H54 (cell line): ENCODE data around the gene ZNF133.
"Not testable (repeated sequence)": the region's sequence is repeated elsewhere in the genome, so short reads cannot be mapped to it uniquely, and the experiment has no call there.

Experiments
- DNase-seq: peaks from one replicate; pipeline ENCODE4 v3.0.0; 2011; ENCODE audit warnings: low spot score, mixed read lengths; ENCODE audit not compliant: insufficient read length
- FAIRE-seq: peaks from 3 replicates; lab custom pipeline; 2011; peaks lifted over from hg19 to GRCh38; lab: Jason Lieb, UNC
- POLR2A ChIP-seq: IDR thresholded peaks from 2 replicates; pipeline ENCODE4 v1.6.1; 2011; ENCODE audit warnings: low read depth, mild to moderate bottlenecking, low read length

The ZNF133 gene

GRCh38 chr20:18310051-18310450 lies 21.7 kb downstream of the ZNF133 start:
- TF ChIP-seq POLR2A = no peak
- FAIRE-seq (no peak), DNase-seq (no peak)

DNA sequence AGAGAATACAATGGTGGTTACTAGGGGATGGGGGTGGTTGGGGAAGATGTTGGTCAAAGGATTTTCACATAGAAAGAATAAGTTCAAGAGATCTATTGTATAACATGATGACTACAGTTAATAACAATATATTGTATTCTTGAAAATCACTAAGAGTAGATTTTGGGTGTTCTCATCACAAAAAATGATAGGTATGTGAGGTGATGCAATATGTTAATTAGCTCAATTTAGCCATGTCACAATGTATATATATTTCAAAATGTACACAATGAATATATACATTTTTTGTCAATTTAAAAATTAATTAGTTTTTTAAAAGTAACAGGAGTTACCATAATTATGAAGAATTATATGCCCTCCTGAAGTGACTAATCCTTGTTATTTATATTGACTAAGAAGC lies 22.3 kb downstream of the ZNF133 start:
- no peak for DNase-seq
- no peak for FAIRE-seq
- no peak for TF ChIP-seq POLR2A

GRCh38 chr20:18312723-18313122 lies 24.4 kb downstream of the ZNF133 start:
- FAIRE-seq = no peak
- DNase-seq = no peak
- TF ChIP-seq POLR2A = no peak

DNA sequence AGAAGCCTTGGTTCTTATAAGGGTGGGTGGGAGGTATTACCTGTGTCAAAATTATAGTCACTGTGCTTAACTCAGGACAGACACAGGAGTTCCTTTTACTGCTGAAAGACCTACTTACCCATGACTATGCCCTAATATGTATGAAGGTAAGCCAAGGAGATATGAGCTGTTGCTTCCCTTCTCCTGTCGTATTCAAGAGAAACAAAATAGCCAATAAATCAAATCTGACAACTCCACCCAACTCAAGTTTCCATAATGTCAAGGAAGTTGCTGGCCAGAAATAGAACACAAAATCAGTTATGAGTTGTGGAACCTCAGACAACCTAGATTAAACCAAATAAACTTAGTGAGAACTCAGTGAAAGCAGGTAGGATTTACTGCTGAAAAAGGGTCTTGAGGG lies 25.1 kb downstream of the ZNF133 start:
- TF ChIP-seq POLR2A = no peak
- FAIRE-seq (no peak), DNase-seq (no peak)

GRCh38 chr20:18314786-18315406 lies 26.6 kb downstream of the ZNF133 start:
- FAIRE-seq (peak; percentile 81), DNase-seq (peak; percentile 72)
- TF ChIP-seq POLR2A = no peak

- no peak for DNase-seq
- no peak for TF ChIP-seq POLR2A
- FAIRE-seq = no peak
Measured at GRCh38 chr20:18316166-18316565, 27.8 kb downstream of the ZNF133 start.

GRCh38 chr20:18321316-18321715 lies 33.0 kb downstream of the ZNF133 start:
- FAIRE-seq (no peak), DNase-seq (no peak)
- no peak for TF ChIP-seq POLR2A

- DNase-seq (no peak), FAIRE-seq (no peak)
- no peak for TF ChIP-seq POLR2A
Measured at GRCh38 chr20:18321976-18322950, 33.9 kb downstream of the ZNF133 start.

- FAIRE-seq (no peak), DNase-seq (no peak)
- no peak for TF ChIP-seq POLR2A
Measured at GRCh38 chr20:18323705-18324104, 35.4 kb downstream of the ZNF133 start.

DNA sequence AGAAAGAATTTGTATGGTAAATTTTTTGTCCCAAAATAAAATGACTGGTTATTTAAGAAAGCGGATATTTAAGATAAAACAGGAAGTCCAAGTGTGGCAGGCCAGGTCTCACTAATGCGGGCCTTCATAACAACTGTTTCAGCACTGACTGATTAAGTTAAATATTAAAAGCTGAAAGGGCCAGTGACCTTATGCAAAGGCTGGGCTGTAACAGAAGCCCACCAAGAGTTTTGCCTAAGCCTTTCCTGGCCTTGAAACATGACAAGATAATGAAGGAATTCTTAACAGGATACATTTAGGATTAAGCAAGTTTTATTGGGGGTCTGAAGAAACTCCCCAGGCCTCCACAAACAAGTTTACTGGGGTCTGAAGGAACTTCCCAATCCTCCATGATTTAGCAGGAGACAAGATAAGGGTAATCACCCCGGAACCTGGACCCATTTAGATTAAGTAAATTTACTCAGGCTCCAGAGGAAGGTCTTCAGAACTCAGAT lies 36.3 kb downstream of the ZNF133 start:
- FAIRE-seq = no peak
- no peak for DNase-seq
- no peak for TF ChIP-seq POLR2A

GRCh38 chr20:18326990-18327389 lies 38.7 kb downstream of the ZNF133 start:
- TF ChIP-seq POLR2A = no peak
- FAIRE-seq = no peak
- no peak for DNase-seq

DNA sequence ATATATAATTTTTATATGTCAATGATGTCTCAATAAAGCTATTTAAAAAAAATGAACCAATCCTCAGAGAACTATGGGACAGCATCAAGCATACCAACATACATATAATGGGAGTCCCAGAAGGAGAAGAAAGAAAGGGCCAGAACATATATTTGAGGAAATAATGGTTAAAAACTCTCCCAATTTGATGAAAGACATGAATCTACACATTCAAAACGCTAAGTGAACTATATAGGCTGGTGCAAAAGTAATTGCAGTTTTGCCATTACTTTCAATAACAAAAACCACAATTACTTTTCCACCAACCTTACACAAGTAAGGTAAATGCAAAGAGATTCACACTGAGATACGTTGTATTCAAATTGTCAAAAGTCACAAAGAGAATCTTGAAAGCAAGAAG lies 43.4 kb downstream of the ZNF133 start:
- FAIRE-seq (no peak), DNase-seq (no peak)
- TF ChIP-seq POLR2A = no peak

DNA sequence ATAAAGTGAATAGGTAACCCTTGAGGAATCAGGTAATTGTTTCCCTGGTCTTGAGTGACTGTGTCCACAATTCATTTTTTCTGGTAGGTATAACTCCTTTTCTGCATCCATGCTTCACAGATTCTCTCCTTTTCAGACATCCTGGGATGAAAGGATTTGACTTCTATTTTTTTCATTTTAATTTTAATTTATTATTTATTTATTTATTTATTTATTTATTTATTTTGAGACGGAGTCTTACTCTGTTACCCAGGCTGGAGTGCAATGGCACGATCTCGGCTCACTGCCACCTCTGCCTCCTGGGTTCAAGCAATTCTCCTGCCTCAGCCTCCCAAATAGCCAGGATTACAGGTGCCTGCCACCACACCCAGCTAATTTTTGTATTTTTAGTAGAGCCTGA lies 61.4 kb downstream of the ZNF133 start:
- not testable (repeated sequence) for DNase-seq

DNA sequence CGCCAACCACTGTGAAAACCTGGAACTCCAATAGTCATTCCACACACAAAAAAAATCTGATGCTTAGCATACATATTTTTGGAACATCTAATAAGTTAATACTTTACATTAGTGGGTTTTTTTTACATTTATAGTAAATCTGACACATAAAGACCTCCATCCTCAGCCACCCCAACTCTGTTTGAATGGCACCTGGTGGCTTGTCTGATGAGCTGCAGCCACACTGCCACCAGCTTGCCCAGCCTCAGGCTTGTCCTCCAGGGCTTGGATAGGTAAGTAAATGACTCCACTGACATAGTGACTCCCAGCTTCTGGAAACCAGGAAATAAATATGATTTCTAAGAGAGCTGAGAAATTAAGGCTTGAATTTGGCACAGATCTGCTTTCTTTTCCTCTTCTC lies 71.5 kb downstream of the ZNF133 start:
- no peak for FAIRE-seq
- TF ChIP-seq POLR2A = no peak
- DNase-seq = no peak

More for the DNA sequence above, 61.4 kb downstream of the ZNF133 start:
- not testable (repeated sequence) for FAIRE-seq
